Activated T-cell treated with anti-CD3 and anti-CD28 coated beads, Interleukin-2, amount 50 U/mL, for 24 hours (primary cell): ENCODE results near the gene OR10G3.

Source experiments
- DNase-seq: peaks from one replicate; pipeline ENCODE4 v3.0.0-alpha.2; 2020
- H3K27ac Mint-ChIP-seq: 2 replicates; pipeline ENCODE4 v1.8.0; 2020; ENCODE audit warnings: mild to moderate bottlenecking, mixed read lengths
- H3K27me3 Mint-ChIP-seq: 2 replicates; pipeline ENCODE4 v1.8.0; 2020; ENCODE audit warnings: mixed read lengths
- H3K36me3 Mint-ChIP-seq: 2 replicates; pipeline ENCODE4 v1.8.0; 2020; ENCODE audit warnings: low read depth, mixed read lengths
- H3K4me1 Mint-ChIP-seq: 2 replicates; pipeline ENCODE4 v1.8.0; 2020; ENCODE audit warnings: low read depth, mixed read lengths
- H3K4me3 Mint-ChIP-seq: 2 replicates; pipeline ENCODE4 v1.8.0; 2020; ENCODE audit warnings: mild to moderate bottlenecking, moderate library complexity, mixed read lengths
- H3K9me3 Mint-ChIP-seq: 2 replicates; pipeline ENCODE4 v1.8.0; 2020; ENCODE audit warnings: mixed read lengths

Gene OR10G3

GRCh38 chr14:21525962-21526671 lies 53.8 kb downstream of the OR10G3 start, which contains the start of gene SALL2:
SALL2 (minus strand) TSS chr14:21526346; CDS start chr14:21526127, 219 bp downstream.
- H3K27me3 Mint-ChIP-seq: no peaks in the 10 kb centered on the region
- H3K36me3 Mint-ChIP-seq: no peaks in the 10 kb centered on the region
- peaks cover 14% of the 10 kb centered on the region for H3K4me1 Mint-ChIP-seq
- H3K4me3 Mint-ChIP-seq: peak within 1 kb of the TSS; percentile 81
- DNase-seq: peak; percentile 76
- no peaks in the 10 kb centered on the region for H3K9me3 Mint-ChIP-seq
- peak within 1 kb of the TSS; percentile 72 for H3K27ac Mint-ChIP-seq

- H3K4me1 Mint-ChIP-seq: peaks cover 14% of the 10 kb centered on the region
- H3K27ac Mint-ChIP-seq: peak overlapping the region; percentile 72
- H3K4me3 Mint-ChIP-seq: peak overlapping the region; percentile 81
- DNase-seq: no peak
- no peaks in the 10 kb centered on the region for H3K36me3 Mint-ChIP-seq
- no peaks in the 10 kb centered on the region for H3K9me3 Mint-ChIP-seq
- H3K27me3 Mint-ChIP-seq: no peaks in the 10 kb centered on the region
These were observed 54.3 kb downstream of the OR10G3 start for GRCh38 chr14:21525571-21525961.

- DNase-seq: no peak
- peak overlapping the region; percentile 72 for H3K27ac Mint-ChIP-seq
These were observed 55.0 kb downstream of the OR10G3 start for GRCh38 chr14:21524575-21525490.

GRCh38 chr14:21523203-21523602 lies 56.7 kb downstream of the OR10G3 start:
- Mint-ChIP-seq H3K27me3 (no peaks in the 10 kb centered on the region), H3K27ac (no peak overlapping the region), H3K4me3 (no peak overlapping the region), H3K36me3 (no peaks in the 10 kb centered on the region), H3K4me1 (peaks cover 14% of the 10 kb centered on the region), H3K9me3 (no peaks in the 10 kb centered on the region)
- DNase-seq: no peak

More at GRCh38 chr14:21524575-21525490, 55.0 kb downstream of the OR10G3 start:
- Mint-ChIP-seq H3K4me1 (peaks cover 14% of the 10 kb centered on the region), H3K36me3 (no peaks in the 10 kb centered on the region), H3K9me3 (no peaks in the 10 kb centered on the region), H3K27me3 (no peaks in the 10 kb centered on the region), H3K4me3 (peak overlapping the region; percentile 81)

GRCh38 chr14:21521501-21521900 lies 58.4 kb downstream of the OR10G3 start:
- H3K27me3 Mint-ChIP-seq: no peaks in the 10 kb centered on the region
- peaks cover 5% of the 10 kb centered on the region for H3K4me1 Mint-ChIP-seq
- H3K27ac Mint-ChIP-seq: no peak overlapping the region

GRCh38 chr14:21520767-21521166 lies 59.1 kb downstream of the OR10G3 start:
- Mint-ChIP-seq H3K4me1 (peaks cover 2% of the 10 kb centered on the region), H3K36me3 (no peaks in the 10 kb centered on the region), H3K4me3 (no peak overlapping the region), H3K27ac (no peak overlapping the region), H3K9me3 (no peaks in the 10 kb centered on the region), H3K27me3 (peaks cover 3% of the 10 kb centered on the region)
- no peak for DNase-seq

More at GRCh38 chr14:21521501-21521900, 58.4 kb downstream of the OR10G3 start:
- H3K36me3 Mint-ChIP-seq: no peaks in the 10 kb centered on the region
- H3K4me3 Mint-ChIP-seq: no peak overlapping the region
- H3K9me3 Mint-ChIP-seq: no peaks in the 10 kb centered on the region
- DNase-seq: no peak

- Mint-ChIP-seq H3K36me3 (no peaks in the 10 kb centered on the region), H3K4me1 (no peaks in the 10 kb centered on the region), H3K4me3 (no peak overlapping the region), H3K9me3 (no peaks in the 10 kb centered on the region), H3K27ac (no peak overlapping the region), H3K27me3 (peaks cover 3% of the 10 kb centered on the region)
- DNase-seq: no peak
These were observed 61.2 kb downstream of the OR10G3 start for GRCh38 chr14:21518725-21519124.
